ENCODE data around the gene ENTPD2.

Gene ENTPD2

GRCh38 chr9:137053944-137054931 is at the start of gene ENTPD2:
Gene ENTPD2, minus strand, starts transcription at chr9:137054061. Its CDS starts 64 bp downstream, at chr9:137053997.
- DNase-seq, result peak; percentile 81

GRCh38 chr9:137103206-137103999 is 49.5 kb upstream of the ENTPD2 start:
- DNase-seq, result no peak

- DNase-seq, result no peak
Observed at GRCh38 chr9:137099231-137099630, 45.4 kb upstream of the ENTPD2 start.

GRCh38 chr9:137097761-137098462 is 44.1 kb upstream of the ENTPD2 start:
- DNase-seq, result no peak

- no peak for DNase-seq
Observed at GRCh38 chr9:137096785-137097546, 43.1 kb upstream of the ENTPD2 start.

- DNase-seq, result peak; percentile 95
Observed at GRCh38 chr9:137095664-137096517, 42.0 kb upstream of the ENTPD2 start.

- DNase-seq, result no peak
Observed at GRCh38 chr9:137089232-137089947, 35.5 kb upstream of the ENTPD2 start.

DNA sequence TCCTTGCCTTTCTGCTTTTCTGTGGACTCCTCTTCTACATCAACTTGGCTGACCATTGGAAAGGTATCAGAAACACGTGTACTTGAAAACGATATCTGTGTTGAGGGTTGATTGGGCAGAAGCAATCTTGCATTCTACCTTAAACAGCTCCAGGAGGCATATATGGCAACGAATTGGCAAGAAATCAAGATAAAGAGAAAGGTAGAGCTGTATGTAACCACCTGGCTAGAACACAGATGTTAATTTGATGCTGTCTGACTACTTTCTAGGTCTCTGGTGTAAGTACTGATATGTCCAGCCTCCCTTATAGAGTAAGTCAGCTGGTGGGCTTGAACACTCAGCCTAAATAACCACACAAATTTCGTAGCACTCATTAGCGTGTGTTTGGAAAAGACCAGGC is 34.3 kb upstream of the ENTPD2 start:
- no peak for DNase-seq

DNA sequence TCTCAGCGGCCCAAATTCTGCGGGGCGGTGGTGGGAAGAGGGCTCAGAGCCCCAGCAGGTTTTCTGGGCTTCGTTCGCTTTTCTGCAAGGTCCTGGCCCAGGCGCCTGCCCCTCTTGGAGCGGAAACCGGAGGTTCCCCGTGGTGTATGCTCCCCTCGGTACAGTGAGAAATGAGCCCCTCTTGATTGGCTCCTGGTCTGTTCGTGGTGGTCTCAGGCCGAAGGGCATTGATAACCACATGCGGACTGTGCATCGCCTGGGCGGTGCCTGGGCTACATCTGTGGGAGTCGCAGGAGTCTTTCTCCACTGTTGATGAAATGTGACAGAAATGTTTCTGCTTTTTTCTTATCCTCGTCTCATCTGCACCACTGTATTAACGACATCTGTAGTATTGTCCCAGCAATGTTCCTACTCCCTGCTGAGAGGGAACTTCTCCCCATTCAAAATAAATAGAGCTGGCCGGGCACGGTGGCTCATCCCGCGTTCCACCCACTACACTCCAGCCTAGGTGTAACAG is 33.6 kb upstream of the ENTPD2 start:
- DNase-seq, result no peak

DNA sequence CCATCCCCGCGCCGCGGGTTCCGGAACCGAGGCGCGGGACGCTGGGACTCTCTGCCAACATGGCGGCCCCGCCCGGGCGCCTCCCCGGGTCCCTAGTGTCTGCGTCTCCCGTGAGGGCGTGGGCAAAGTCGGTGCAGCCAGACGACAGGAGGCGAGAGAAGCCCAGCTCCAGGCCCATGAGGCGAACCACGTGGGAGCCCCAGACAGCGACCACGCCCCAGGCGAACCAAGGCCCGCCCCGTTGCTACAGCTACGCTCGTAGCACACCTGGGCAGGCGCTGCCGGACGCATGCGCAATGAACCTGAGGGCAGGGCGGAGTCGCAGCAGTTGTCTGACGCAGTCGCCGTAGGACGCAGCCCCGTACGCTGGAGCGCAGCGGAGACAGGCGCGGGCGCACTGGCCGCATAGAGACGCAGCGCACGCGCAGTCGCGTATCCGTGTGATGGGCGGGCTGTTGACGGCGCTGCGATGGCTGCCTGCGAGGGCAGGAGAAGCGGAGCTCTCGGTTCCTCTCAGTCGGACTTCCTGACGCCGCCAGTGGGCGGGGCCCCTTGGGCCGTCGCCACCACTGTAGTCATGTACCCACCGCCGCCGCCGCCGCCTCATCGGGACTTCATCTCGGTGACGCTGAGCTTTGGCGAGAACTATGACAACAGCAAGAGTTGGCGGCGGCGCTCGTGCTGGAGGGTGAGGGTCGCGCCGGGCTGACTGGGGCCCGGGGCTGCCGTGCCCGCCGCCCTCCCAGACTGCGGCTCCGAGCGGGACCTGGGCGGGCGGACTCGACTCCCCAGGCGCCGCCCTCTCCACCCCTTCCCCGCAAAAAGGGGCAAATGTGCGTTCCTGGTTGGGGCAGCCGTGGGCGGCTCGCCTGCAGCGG is 32.9 kb upstream of the ENTPD2 start, which contains the start of gene MAN1B1:
Gene MAN1B1 (plus strand): TSS at position 455 of the 878 bp plus-strand sequence. CDS start 15 bp downstream, at position 470.
- peak; percentile 100 for DNase-seq

GRCh38 chr9:137085920-137086530 is 32.2 kb upstream of the ENTPD2 start:
- DNase-seq, result peak; percentile 76

DNA sequence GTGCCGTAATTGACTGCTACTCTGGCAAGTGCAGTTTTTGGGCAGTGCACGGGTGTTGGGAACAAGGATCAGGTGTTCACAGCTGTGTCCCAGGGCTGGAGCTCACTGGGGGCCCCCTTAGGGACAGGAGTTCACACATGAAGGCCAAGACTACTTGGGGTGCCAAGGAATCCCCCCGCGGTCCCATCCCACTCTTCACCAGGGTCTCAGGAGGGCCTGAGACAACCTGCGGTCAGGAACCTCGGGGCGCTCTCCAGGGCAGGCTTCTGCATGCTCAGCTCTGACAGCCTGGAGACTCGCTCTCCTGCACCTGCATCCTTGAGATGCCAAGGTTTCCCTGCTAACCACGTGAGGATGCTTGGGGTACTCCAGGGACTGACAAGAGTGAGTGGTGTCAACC is 30.7 kb upstream of the ENTPD2 start:
- DNase-seq, result no peak

DNA sequence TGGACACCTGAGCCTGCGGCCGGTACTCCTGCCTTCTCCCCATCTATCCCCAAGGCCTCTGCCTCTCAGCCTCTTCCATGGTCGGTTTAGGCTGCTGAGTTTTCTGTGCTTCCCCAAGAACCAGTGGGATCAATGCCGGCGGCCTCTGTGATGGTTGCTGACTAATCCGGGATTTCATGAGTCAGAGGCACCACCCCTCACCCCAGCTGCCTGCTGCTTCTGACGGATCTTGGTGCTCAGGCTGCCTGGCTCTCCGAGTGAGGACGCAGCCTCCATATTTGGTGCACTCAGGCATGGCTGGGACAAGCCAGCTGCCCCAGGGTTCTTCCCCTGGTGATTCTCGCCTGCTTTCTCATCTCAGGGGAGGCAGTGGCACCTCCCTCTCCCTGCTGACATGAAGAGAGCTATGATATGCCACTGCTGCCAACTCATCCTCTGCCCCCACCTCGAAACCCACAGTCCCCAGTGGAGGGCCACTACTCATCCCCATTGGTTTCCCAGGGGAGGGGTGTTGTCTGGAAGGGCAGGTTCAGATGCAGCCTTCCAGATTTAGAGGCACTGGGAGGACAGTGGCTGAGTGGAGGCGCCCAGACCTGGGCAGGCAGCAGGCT is 29.6 kb upstream of the ENTPD2 start:
- DNase-seq, result no peak

DNA sequence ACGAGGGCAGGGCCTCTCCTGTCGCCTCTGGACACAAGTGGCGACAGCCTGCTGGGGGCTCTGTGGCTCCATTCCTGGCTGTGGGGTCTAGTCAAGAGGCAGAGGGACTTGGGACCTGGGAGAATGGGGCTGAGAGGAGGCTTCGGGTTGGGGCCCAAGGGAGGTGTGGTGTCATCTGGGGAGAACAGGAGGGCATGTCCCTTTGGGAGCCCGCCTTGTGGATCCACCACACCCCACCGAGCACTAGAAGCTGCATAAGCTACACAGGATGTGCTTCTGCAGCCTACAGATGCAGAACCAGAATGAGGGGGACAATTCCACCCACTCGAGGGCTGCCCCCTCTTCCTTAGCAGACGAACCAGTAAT is 29.0 kb upstream of the ENTPD2 start:
- DNase-seq, result no peak

DNA sequence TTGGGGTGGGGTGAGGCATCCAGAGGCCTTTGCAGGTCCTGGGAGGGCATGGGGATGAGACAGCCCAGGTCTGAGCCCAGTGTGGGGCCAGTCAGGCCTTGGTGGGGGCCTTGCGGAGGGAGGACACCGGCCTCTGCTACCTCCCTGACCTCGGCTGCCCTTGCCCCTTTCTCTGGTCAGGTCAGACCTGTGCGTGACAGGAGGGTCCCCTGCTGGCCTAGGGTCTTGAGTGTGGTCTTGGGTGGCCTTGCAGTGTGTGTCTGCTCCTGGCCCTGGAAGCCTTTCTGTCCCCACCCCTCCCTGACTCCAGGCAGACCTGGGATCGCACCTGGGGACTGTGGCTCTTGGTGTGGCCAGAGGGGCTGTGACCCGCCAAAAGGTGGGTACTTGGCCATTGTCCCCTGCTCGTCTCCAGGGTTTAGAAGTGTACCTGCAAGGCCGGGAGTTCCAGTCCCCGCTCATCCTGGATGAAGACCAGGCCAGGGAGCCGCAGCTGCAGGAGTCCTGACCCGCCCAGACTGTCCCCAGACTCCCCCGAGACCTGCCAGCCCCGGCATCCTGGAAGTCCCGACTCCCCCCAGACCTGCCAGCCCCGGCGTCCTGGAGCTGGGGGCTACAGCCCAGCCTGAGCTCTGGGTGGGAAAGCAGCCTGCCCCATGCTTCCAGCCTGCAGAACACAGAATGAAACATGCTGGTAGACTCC is 28.5 kb upstream of the ENTPD2 start:
- DNase-seq, result no peak

- DNase-seq, result no peak
Observed at GRCh38 chr9:137080260-137081122, 26.6 kb upstream of the ENTPD2 start.

GRCh38 chr9:137079401-137079787 is 25.5 kb upstream of the ENTPD2 start:
- DNase-seq, result no peak
